GM12873 (cell line): ENCODE data around the gene PTGES.

Source experiments
- CTCF ChIP-seq: IDR thresholded peaks from 2 replicates; pipeline ENCODE4 v1.5.1; 2012; ENCODE audit warnings: low read depth, mild to moderate bottlenecking, moderate library complexity, low read length, control low read depth; ENCODE audit not compliant: insufficient read depth; ENCODE audit errors: missing control alignments

PTGES gene

GRCh38 chr9:129732946-129733631 lies 19.8 kb downstream of the PTGES start:
- no peak for TF ChIP-seq CTCF

GRCh38 chr9:129732100-129732499 lies 20.7 kb downstream of the PTGES start:
- TF ChIP-seq CTCF, result no peak

GRCh38 chr9:129731477-129732085 lies 21.3 kb downstream of the PTGES start:
- no peak for TF ChIP-seq CTCF

- no peak for TF ChIP-seq CTCF
Measured at GRCh38 chr9:129728744-129729143, 24.1 kb downstream of the PTGES start.

- TF ChIP-seq CTCF, result peak; percentile 90
Measured at GRCh38 chr9:129726322-129727160, 26.3 kb downstream of the PTGES start.

DNA sequence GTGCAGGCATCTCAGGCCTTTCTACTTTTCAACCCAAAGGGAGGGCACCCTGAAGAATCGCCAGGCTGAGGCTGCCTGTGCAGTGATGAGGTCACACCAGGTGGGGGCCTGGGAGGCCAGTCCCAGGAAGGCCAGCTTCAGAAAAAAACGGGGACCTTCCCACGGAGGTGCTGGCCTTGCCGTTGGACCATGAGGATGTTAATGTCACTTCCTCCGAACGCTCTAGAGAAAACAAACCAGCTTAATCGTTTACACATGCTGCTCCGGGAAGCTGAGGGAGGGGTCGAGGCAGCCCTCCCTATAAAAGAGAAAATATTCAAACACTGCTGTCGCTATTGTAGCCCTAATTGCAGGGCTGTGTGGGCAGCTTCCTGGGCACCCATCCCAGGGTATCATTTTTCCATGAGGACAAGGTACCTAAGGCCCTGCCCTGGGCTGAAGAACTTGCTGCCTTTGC lies 27.0 kb downstream of the PTGES start:
- no peak for TF ChIP-seq CTCF
